Activated CD8-positive, alpha-beta T cell treated with anti-CD3 and anti-CD28 coated beads for 36 hours (primary cell): ENCODE results near the gene RGS8. TPM values are rescaled to one million over a fixed set of nuclear protein-coding genes. Genes with fewer than 3 reads are reported as not detected.

Experiments
- ATAC-seq: fragments of 200-7000 bp; cut with Tn5 transposase; one replicate; pipeline ENCODE4 v1.10.0; 2021; ENCODE audit warnings: mild to moderate bottlenecking, moderate library complexity
- CTCF ChIA-PET: fragments of 350-600 bp; sonication (Branson Sonifier 250); formaldehyde crosslinking; loops from one replicate; lab custom pipeline; 2021; ENCODE audit warnings: antibody characterized with exemption; lab: Charles Lee
- POLR2A ChIA-PET: fragments of 350-600 bp; sonication (Branson Sonifier 250); formaldehyde crosslinking; loops from one replicate; lab custom pipeline; 2021; ENCODE audit warnings: antibody characterized with exemption; lab: Charles Lee
- DNase-seq: peaks from one replicate; pipeline ENCODE4 v3.0.0-alpha.2; 2020
- H3K27ac Mint-ChIP-seq: one replicate; pipeline ENCODE4 v1.8.0; 2021; ENCODE audit warnings: mild to moderate bottlenecking, mixed read lengths
- H3K27me3 Mint-ChIP-seq: one replicate; pipeline ENCODE4 v1.8.0; 2021; ENCODE audit warnings: mixed read lengths
- H3K36me3 Mint-ChIP-seq: one replicate; pipeline ENCODE4 v1.8.0; 2021; ENCODE audit warnings: low read depth, mixed read lengths
- H3K4me1 Mint-ChIP-seq: one replicate; pipeline ENCODE4 v1.8.0; 2021; ENCODE audit warnings: low read depth, mixed read lengths
- H3K4me3 Mint-ChIP-seq: one replicate; pipeline ENCODE4 v1.8.0; 2021; ENCODE audit warnings: mild to moderate bottlenecking, moderate library complexity, mixed read lengths
- H3K9me3 Mint-ChIP-seq: one replicate; pipeline ENCODE4 v1.8.0; 2021; ENCODE audit warnings: mixed read lengths
- intact Hi-C: fragments of 100-400 bp; cut with micrococcal nuclease; formaldehyde crosslinking; loops from one replicate; pipeline ENCODE4 v1.10.0; 2022
- total RNA-seq, 2 experiments: library from RNA; stranded (reverse); gene quantifications; one replicate each; pipeline ENCODE4 v1.2.3, GENCODE V29; 2021
- TF ChIP-seq, protein P1 (sequence below): fragments of 200-600 bp; IDR thresholded peaks from one replicate; pipeline ENCODE4 v1.8.0; 2022; ENCODE audit warnings: antibody characterized with exemption, mild to moderate bottlenecking

The RGS8 gene
- total RNA-seq, 2 experiments from 2014 or later = not detected

DNA sequence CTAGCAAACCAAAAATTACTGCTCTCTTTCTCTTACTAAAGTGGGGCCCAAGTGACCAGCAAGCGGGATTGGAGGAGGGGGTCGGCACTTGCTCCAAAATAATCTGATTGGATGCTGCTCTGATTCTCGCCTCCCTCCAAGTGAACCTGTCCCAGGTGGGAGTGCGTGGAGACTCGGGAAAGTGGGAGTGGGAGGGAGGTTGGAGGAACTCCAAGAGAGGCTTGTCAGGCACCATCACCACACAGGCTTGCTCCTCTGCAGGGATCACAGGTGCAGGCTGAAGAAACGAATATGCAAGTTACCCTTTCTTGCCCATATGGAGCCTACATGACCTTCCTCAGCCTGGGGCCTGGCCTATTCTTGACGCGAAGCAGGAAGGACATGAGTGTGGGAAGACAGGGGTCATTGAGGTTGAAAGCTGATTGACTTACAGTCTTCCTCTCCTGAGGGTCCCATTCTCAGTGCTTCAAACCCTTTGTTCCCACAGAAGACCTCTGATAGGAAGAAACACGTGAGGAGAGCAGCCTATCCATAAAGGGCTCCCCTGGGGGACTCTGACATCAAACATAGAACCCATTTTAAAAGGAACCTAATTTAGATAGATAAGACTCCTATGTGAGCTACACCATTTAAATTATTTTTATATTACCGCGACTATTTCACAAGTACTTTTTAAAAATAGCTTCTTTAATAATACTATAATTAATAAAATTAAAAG is 14.2 kb downstream of the RGS8 start:
- TF ChIP-seq, protein P1, sequence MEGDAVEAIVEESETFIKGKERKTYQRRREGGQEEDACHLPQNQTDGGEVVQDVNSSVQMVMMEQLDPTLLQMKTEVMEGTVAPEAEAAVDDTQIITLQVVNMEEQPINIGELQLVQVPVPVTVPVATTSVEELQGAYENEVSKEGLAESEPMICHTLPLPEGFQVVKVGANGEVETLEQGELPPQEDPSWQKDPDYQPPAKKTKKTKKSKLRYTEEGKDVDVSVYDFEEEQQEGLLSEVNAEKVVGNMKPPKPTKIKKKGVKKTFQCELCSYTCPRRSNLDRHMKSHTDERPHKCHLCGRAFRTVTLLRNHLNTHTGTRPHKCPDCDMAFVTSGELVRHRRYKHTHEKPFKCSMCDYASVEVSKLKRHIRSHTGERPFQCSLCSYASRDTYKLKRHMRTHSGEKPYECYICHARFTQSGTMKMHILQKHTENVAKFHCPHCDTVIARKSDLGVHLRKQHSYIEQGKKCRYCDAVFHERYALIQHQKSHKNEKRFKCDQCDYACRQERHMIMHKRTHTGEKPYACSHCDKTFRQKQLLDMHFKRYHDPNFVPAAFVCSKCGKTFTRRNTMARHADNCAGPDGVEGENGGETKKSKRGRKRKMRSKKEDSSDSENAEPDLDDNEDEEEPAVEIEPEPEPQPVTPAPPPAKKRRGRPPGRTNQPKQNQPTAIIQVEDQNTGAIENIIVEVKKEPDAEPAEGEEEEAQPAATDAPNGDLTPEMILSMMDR = no peak
- Mint-ChIP-seq H3K9me3 (no peaks in the 10 kb centered on the region), H3K27ac (no peak overlapping the region), H3K36me3 (no peaks in the 10 kb centered on the region), H3K4me1 (no peaks in the 10 kb centered on the region), H3K4me3 (no peak overlapping the region), H3K27me3 (peaks cover 23% of the 10 kb centered on the region)
- CTCF ChIA-PET = no interaction called here
- ATAC-seq = no peak
- intact Hi-C loops = no loop called here
- no peak for DNase-seq
- POLR2A ChIA-PET = no interaction called here

DNA sequence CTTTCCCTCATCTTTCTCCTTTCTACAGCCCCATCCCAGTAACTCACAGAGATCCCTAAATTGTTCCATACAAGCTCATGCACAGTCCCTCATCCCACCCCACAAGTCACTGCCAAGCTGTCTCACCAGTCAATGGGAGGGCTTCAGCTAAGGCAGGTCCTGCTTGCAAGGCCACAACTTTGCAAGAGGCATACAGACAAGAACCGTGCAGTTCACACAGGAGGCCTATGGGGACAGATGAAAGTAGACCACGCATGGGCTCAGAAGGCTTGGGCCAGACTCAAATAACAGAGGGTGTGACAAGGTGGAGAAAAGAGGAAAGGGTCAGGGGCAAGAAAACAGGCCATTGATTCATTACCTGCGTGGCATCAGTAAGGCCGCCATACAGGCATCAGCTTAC is 15.1 kb downstream of the RGS8 start:
- Mint-ChIP-seq H3K27me3 (peaks cover 23% of the 10 kb centered on the region), H3K4me3 (no peak overlapping the region), H3K9me3 (no peaks in the 10 kb centered on the region), H3K36me3 (no peaks in the 10 kb centered on the region), H3K27ac (no peak overlapping the region), H3K4me1 (no peaks in the 10 kb centered on the region)
- ATAC-seq = no peak
- CTCF ChIA-PET = interaction anchor here (1.1 kb wide), 1 partner anchor 20 kb away, joined by 3 read pairs; no protein-coding TSS in a partner anchor
- TF ChIP-seq, protein P1 = no peak
- POLR2A ChIA-PET = no interaction called here
- intact Hi-C loops = no loop called here
- DNase-seq = no peak

DNA sequence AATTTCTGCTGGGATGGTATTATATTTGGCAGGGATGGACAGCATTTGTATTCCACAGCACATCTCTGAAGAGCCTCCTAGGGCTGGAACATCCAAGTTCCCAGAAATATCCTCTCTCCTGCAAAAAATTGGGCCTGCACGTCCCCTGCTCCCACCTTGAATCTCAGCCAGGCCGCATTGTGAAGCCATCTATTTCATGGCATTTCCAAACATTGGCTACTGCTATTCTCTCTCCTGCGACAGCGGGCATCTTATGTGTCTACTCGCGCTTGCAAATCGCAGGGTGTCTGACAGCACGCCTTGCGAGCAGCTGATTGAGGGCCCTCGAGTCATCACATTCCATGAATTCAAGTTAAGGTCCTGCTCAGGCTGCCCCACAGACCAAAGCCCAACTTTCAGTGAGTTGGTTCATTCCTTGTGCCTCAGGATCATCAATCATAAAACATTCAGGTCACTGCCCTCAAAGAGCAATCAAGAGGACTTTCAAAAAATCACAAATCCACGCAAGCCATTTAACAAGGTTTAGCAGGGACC is 15.8 kb downstream of the RGS8 start:
- CTCF ChIA-PET = interaction anchor here (1.1 kb wide), 1 partner anchor 20 kb away, joined by 3 read pairs; no protein-coding TSS in a partner anchor
- TF ChIP-seq, protein P1 = no peak
- POLR2A ChIA-PET = no interaction called here
- no peaks in the 10 kb centered on the region for H3K9me3 Mint-ChIP-seq
- H3K27ac Mint-ChIP-seq = no peak overlapping the region
- no peaks in the 10 kb centered on the region for H3K36me3 Mint-ChIP-seq
- DNase-seq (no peak), ATAC-seq (no peak)
- peaks cover 26% of the 10 kb centered on the region for H3K27me3 Mint-ChIP-seq
- no peaks in the 10 kb centered on the region for H3K4me1 Mint-ChIP-seq
- H3K4me3 Mint-ChIP-seq = no peak overlapping the region
- intact Hi-C loops = no loop called here

DNA sequence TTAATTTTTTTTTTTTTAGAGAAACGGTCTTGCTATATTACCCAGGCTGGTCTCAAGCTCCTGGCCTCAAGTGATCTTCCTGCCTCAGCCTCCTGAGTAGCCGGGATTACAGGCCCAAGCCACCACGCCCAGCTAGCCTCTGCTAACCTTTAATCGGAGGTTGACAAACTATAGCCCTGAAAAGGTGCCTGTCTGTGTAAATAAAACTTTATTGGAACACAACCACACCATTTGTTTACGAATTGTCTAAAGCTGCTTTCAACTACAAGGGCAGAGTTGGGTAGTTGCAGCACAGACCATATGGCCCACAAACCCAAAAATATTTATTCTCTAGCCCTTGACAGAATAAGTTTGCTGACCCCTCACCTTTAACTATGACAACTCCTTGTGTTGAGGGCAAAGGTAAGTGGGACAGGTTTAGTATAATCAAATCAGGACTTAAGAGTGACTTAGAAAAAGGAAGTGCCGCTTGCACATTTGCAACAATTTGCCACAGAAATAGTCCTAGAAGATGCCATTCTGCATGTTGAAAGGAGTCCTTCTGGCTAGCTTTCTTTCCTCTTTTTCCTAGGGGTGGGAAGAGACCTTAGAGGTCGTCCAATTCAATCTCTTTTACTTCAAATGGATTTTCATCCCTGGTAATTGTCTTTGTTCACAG is 16.4 kb downstream of the RGS8 start:
- no peaks in the 10 kb centered on the region for H3K9me3 Mint-ChIP-seq
- no peak overlapping the region for H3K27ac Mint-ChIP-seq
- intact Hi-C loops = no loop called here
- no peaks in the 10 kb centered on the region for H3K36me3 Mint-ChIP-seq
- no peak for ATAC-seq
- TF ChIP-seq, protein P1 = no peak
- no peaks in the 10 kb centered on the region for H3K4me1 Mint-ChIP-seq
- POLR2A ChIA-PET = interaction anchor here (1.2 kb wide), 1 partner anchor 70 kb away, joined by 3 read pairs; no protein-coding TSS in a partner anchor
- CTCF ChIA-PET = interaction anchor here (1.4 to 2.4 kb wide), 3 partner anchors 9 to 114 kb away, joined by 5 to 10 read pairs (median 6); no protein-coding TSS in a partner anchor
- peaks cover 23% of the 10 kb centered on the region for H3K27me3 Mint-ChIP-seq
- DNase-seq = no peak
- H3K4me3 Mint-ChIP-seq = no peak overlapping the region
